Measurements from ENCODE around the gene FAM118A. TPM values are rescaled to one million over a fixed set of nuclear protein-coding genes. Genes with fewer than 3 reads are reported as not detected.

Gene FAM118A
- total and polyA plus RNA-seq, 9 of the 15 experiments (the other 6 are each of a cell fraction or from before 2014, with no cell fraction given) = 17.0 to 223 (median 59.4) TPM

DNA sequence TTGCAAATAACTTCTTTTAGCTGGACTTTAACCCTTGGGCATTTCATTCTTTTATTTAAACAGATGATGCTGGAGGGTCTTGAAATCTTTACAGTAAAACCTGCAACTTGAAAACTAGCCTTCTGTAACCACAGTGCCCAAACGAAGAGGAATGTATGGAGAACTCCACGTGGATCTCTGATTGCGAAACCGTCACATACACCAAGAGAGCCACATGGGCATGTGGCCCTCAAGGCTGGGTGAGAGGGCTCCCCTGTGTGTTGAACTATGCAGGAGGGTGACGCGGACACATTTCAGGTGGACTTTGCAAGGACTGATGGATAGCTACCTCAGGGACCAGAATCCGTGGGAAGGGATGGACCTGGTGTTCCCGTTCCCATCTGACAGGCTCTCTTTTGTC lies 30.6 kb downstream of the FAM118A start (continued):
- TF ChIP-seq, protein P1, sequence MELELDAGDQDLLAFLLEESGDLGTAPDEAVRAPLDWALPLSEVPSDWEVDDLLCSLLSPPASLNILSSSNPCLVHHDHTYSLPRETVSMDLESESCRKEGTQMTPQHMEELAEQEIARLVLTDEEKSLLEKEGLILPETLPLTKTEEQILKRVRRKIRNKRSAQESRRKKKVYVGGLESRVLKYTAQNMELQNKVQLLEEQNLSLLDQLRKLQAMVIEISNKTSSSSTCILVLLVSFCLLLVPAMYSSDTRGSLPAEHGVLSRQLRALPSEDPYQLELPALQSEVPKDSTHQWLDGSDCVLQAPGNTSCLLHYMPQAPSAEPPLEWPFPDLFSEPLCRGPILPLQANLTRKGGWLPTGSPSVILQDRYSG (tag; conservative IDR thresholded peaks at IDR 0.05; ENCODE audit: low read depth) = no peak
- TF ChIP-seq ZNF707 (CRISPR knock-in tag; conservative IDR thresholded peaks at IDR 0.05) (no peak), CREBBP (IDR thresholded peaks at IDR 0.05; ENCODE audit: low read depth, low read length) (no peak), TFAM (CRISPR knock-in tag; conservative IDR thresholded peaks at IDR 0.05) (no peak)

DNA sequence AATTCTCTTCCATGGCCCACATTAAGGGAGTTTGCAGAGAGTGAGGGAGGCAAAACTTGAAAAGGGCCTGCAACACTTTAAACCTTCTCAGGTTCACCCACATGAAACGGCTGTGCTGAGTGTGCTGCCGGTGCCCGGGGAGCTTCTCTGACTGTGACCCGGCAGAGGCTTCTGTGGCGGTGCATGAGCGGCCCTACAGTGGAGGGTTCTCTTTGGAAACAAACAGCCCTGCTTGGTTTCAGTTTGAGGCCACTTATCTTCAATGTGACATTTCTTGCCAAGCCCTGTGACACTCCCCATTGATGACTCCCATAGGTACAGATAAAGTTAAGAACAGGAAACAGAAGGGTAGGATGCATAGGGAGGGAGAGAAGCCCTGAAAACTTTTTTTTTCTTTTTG lies 31.8 kb downstream of the FAM118A start:
- Histone ChIP-seq H3K79me2 (ENCODE audit: control insufficient read depth, insufficient read depth, low read length) (no peaks in the 10 kb centered on the region), H3K9ac (ENCODE audit: insufficient read depth in 1 of 2, low read depth in 2 of 2, low read length in 2 of 2) (no peak overlapping the region), H4K20me1 (replicated peaks; ENCODE audit: control insufficient read depth, insufficient read depth, low read length) (no peaks in the 10 kb centered on the region), H3K9me1 (ENCODE audit: control insufficient read depth, insufficient read depth, low read length) (no peaks in the 10 kb centered on the region), H3K36me3 (ENCODE audit: control insufficient read depth, insufficient read depth, low read length) (peaks cover 79% of the 10 kb centered on the region), H3K27ac (ENCODE audit: extremely low read depth, low read depth, low read length) (no peak overlapping the region), H3K27me3 (ENCODE audit: control insufficient read depth in 2 of 2, insufficient read depth in 2 of 2, low read length in 2 of 2) (no peaks in the 10 kb centered on the region), H2AFZ (ENCODE audit: low read depth, low read length) (no peak overlapping the region), H3K4me1 (replicated peaks in 1 of 2; ENCODE audit: control insufficient read depth in 2 of 2, insufficient read depth in 2 of 2, low read length in 2 of 2) (no peaks in the 10 kb centered on the region), H3K4me2 (ENCODE audit: insufficient read depth, low read length) (no peak overlapping the region), H3K9me3 (replicated peaks; ENCODE audit: control insufficient read depth, insufficient read depth, low read depth, low read length) (no peaks in the 10 kb centered on the region), H3K4me3 (no peak overlapping the region)
- intact Hi-C loops (cut with micrococcal nuclease) = no loop called here
- 85% methylated on average over 6 of the region's 6 CpGs for WGBS (ENCODE audit: insufficient coverage, low coverage, missing lambda C conversion rate)
- ChIA-PET POLR2A (no interaction called here), CTCF (ENCODE audit: low intra/inter-chr PET ratio) (no interaction called here)
- BruUV-seq (replicated peaks) = TSS peak; percentile 47
- ATAC-seq (no peak), DNase-seq (ENCODE audit: extremely low read depth in 1 of 4, low spot score in 3 of 4) (no peak), FAIRE-seq (no peak)
- in situ Hi-C loops (cut with MboI) = no loop called here
- TF ChIP-seq DIDO1 (tag; IDR thresholded peaks at IDR 0.05; ENCODE audit: low read depth) (no peak), PYGO2 (tag; IDR thresholded peaks at IDR 0.05) (no peak), ZNF121 (CRISPR knock-in tag; conservative IDR thresholded peaks at IDR 0.05) (no peak), CEBPG (CRISPR knock-in tag; IDR thresholded peaks at IDR 0.05) (no peak), CEBPG (tag; conservative IDR thresholded peaks at IDR 0.05 in 1 of 2, IDR thresholded peaks at IDR 0.05 in 1 of 2) (no peak), ZNF175 (CRISPR knock-in tag; IDR thresholded peaks at IDR 0.05; ENCODE audit: low read depth) (no peak)
- TF ChIP-seq, protein P2, sequence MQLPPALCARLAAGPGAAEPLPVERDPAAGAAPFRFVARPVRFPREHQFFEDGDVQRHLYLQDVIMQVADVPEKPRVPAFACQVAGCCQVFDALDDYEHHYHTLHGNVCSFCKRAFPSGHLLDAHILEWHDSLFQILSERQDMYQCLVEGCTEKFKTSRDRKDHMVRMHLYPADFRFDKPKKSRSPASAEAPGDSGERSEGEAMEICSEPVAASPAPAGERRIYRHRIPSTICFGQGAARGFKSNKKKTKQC (CRISPR knock-in tag; IDR thresholded peaks at IDR 0.05) = no peak

Measured in K562 (cell line).